Kidney (tissue), 14 donors: ENCODE data around the gene TMEM35B. TPM values are rescaled to one million over a fixed set of nuclear protein-coding genes. Genes with fewer than 3 reads are reported as not detected.

Source experiments
- DNase-seq, 5 donors: peaks; one replicate each; pipeline ENCODE4 v3.0.0-alpha.2; 2013 to 2020
- FAIRE-seq: peaks from 2 replicates; lab custom pipeline; 2012; peaks lifted over from hg19 to GRCh38; lab: Jason Lieb, UNC
- H3K27ac ChIP-seq, 2 donors: one replicate each; pipeline ENCODE4 v1.7.0; 2013; ENCODE audit warnings: low read depth in 2 of 2, low read length in 2 of 2, inconsistent platforms in 1 of 2
- H3K27me3 ChIP-seq: one replicate; pipeline ENCODE4 v1.7.1; 2013; ENCODE audit warnings: low read length, inconsistent platforms; ENCODE audit not compliant: control insufficient read depth, insufficient read depth
- H3K36me3 ChIP-seq, 3 donors: one replicate each; pipeline versions ENCODE4 v1.7.0 to v1.7.1; 2013; ENCODE audit warnings: low read length in 3 of 3, control low read depth in 1 of 3, inconsistent platforms in 1 of 3; ENCODE audit not compliant: insufficient read depth in 3 of 3, control insufficient read depth in 2 of 3
- H3K4me1 ChIP-seq, 3 donors: one replicate each; pipeline versions ENCODE4 v1.7.0 to v1.7.1; 2013; ENCODE audit warnings: low read length in 3 of 3, inconsistent platforms in 1 of 3, low read depth in 1 of 3; ENCODE audit not compliant: control insufficient read depth in 2 of 3, insufficient read depth in 2 of 3
- H3K4me3 ChIP-seq, 3 donors: one replicate each; pipeline versions ENCODE4 v1.7.0 to v1.8.1; 2013; ENCODE audit warnings: low read length in 3 of 3, control low read depth in 1 of 3, inconsistent platforms in 1 of 3
- H3K9ac ChIP-seq, 3 donors: one replicate each; pipeline versions ENCODE4 v1.7.0 to v1.7.1; 2013; ENCODE audit warnings: low read length in 3 of 3, control low read depth in 1 of 3, inconsistent platforms in 1 of 3
- H3K9me3 ChIP-seq, 3 donors: one replicate each; pipeline versions ENCODE4 v1.7.0 to v1.7.1; 2013; ENCODE audit warnings: low read length in 3 of 3, control low read depth in 1 of 3, inconsistent platforms in 1 of 3; ENCODE audit not compliant: control insufficient read depth in 2 of 3, insufficient read depth in 1 of 3
- CTCF ChIP-seq: IDR thresholded peaks from 3 replicates; pipeline ENCODE4 v1.5.1; 2012; ENCODE audit warnings: mild to moderate bottlenecking, moderate library complexity, borderline replicate concordance; ENCODE audit not compliant: insufficient read depth; ENCODE audit errors: extremely low read depth
- intact Hi-C: fragments of 100-400 bp; cut with DNase I; formaldehyde crosslinking; loops from one replicate; pipeline ENCODE4 v1.11.1; 2022
- polyA plus RNA-seq: library from polyadenylated mRNA; stranded (reverse); fragments of 350-450 nt; fragmentation: Illumina TruSeq; extraction: RNeasy Lipid Tissue Mini Kit (QIAGEN cat#74804); gene quantifications from one replicate; pipeline ENCODE4 v1.2.3, GENCODE V29; 2014; ENCODE audit warnings: low read depth, low replicate concordance; ENCODE audit not compliant: insufficient read depth
- total RNA-seq: library from RNA; stranded (reverse); fragmentation: NEBNext Ultra II Directional; extraction: Animal tissue kit (Norgen Biotek cat#: 25700); gene quantifications from one replicate; pipeline ENCODE4 v1.2.1, GENCODE V29; 2021
- donor health status: control.
- donor health status: control.
- donor health status: control.
- donor health status: control.
- donor health status: control.
- donor health status: DM: yes; HTN: yes; CAD: no.
- donor health status: Normal renal cell carcinoma (clear cell type).

TMEM35B gene
- total and polyA plus RNA-seq, 2 donors from 2014 or later: 44.2 to 48.3 TPM

- no peak for TF ChIP-seq CTCF
- intact Hi-C loops: no loop called here
- FAIRE-seq: no peak
Measured at GRCh38 chr1:35030756-35031446, 45.8 kb upstream of the TMEM35B start.

GRCh38 chr1:35030338-35030737 is 45.2 kb upstream of the TMEM35B start:
- Histone ChIP-seq H3K27me3 (no peaks in the 10 kb centered on the region), H3K9ac (peak overlapping the region in 1 of 3 donors; percentile 100), H3K4me1 (peaks cover 0 to 3% (median 0%) of the 10 kb centered on the region in 3 donors), H3K9me3 (peaks cover 0 to 8% (median 0%) of the 10 kb centered on the region in 3 donors), H3K4me3 (peak overlapping the region; percentile 98 to 100 (median 99)), H3K36me3 (peaks cover 0 to 7% (median 0%) of the 10 kb centered on the region in 3 donors), H3K27ac (no peak overlapping the region)
- no peak for TF ChIP-seq CTCF
- no peak for DNase-seq
- intact Hi-C loops: no loop called here
- FAIRE-seq: no peak

More at GRCh38 chr1:35030756-35031446, 45.8 kb upstream of the TMEM35B start:
- H3K9ac ChIP-seq: peak overlapping the region; percentile 85 to 100 (median 98)
- H3K27ac ChIP-seq: peak overlapping the region; percentile 90 to 94
- H3K4me3 ChIP-seq: peak overlapping the region; percentile 98 to 100 (median 99)
- peak in 3 of 5 donors; percentile 21 to 64 (median 62) for DNase-seq
- H3K36me3 ChIP-seq: peaks cover 0 to 7% (median 0%) of the 10 kb centered on the region in 3 donors
- peaks cover 0 to 8% (median 0%) of the 10 kb centered on the region in 3 donors for H3K9me3 ChIP-seq
- peaks cover 0 to 3% (median 0%) of the 10 kb centered on the region in 3 donors for H3K4me1 ChIP-seq
- no peaks in the 10 kb centered on the region for H3K27me3 ChIP-seq

- FAIRE-seq: no peak
- H3K4me1 ChIP-seq: peaks cover 0 to 3% (median 0%) of the 10 kb centered on the region in 3 donors
- peak overlapping the region in 2 of 3 donors; percentile 20 to 100 for H3K4me3 ChIP-seq
Measured at GRCh38 chr1:35029761-35030160, 44.6 kb upstream of the TMEM35B start.

More at GRCh38 chr1:35029761-35030160, 44.6 kb upstream of the TMEM35B start:
- H3K27ac ChIP-seq: no peak overlapping the region
- TF ChIP-seq CTCF: no peak
- no peaks in the 10 kb centered on the region for H3K27me3 ChIP-seq
- intact Hi-C loops: no loop called here
- DNase-seq: no peak
- H3K36me3 ChIP-seq: peaks cover 0 to 7% (median 0%) of the 10 kb centered on the region in 3 donors
- H3K9ac ChIP-seq: peak overlapping the region in 1 of 3 donors; percentile 100
- H3K9me3 ChIP-seq: peaks cover 0 to 8% (median 0%) of the 10 kb centered on the region in 3 donors
